Ishikawa (cell line): Measurements from ENCODE around the gene LY9.

Source experiments
- CEBPB ChIP-seq: IDR thresholded peaks from 2 replicates; pipeline ENCODE4 v1.6.1; 2012
- CREB1 ChIP-seq: IDR thresholded peaks from 2 replicates; pipeline ENCODE4 v1.6.1; 2012; ENCODE audit warnings: low read depth
- EGR1 ChIP-seq: IDR thresholded peaks from 2 replicates; pipeline ENCODE4 v1.6.1; 2012
- EP300 ChIP-seq: IDR thresholded peaks from 2 replicates; pipeline ENCODE4 v1.6.1; 2012; ENCODE audit warnings: borderline replicate concordance
- FOXM1 ChIP-seq: IDR thresholded peaks from 2 replicates; pipeline ENCODE4 v1.6.1; 2012; ENCODE audit warnings: low read depth, borderline replicate concordance
- NFIC ChIP-seq: IDR thresholded peaks from 2 replicates; pipeline ENCODE4 v1.6.1; 2012
- RAD21 ChIP-seq: IDR thresholded peaks from 2 replicates; pipeline ENCODE4 v1.6.1; 2012; ENCODE audit warnings: low read depth
- TAF1 ChIP-seq: IDR thresholded peaks from 2 replicates; pipeline ENCODE4 v1.6.1; 2012; ENCODE audit warnings: low read depth, mild to moderate bottlenecking
- TCF12 ChIP-seq: IDR thresholded peaks from 2 replicates; pipeline ENCODE4 v1.6.1; 2012; ENCODE audit warnings: low read depth
- TEAD4 ChIP-seq: IDR thresholded peaks from 2 replicates; pipeline ENCODE4 v1.6.1; 2012
- YY1 ChIP-seq: IDR thresholded peaks from 2 replicates; pipeline ENCODE4 v1.6.1; 2012; ENCODE audit warnings: low read depth
- ZBTB7A ChIP-seq: IDR thresholded peaks from 2 replicates; pipeline ENCODE4 v1.6.1; 2012; ENCODE audit warnings: low read depth
- TF ChIP-seq, protein P1 (sequence below): IDR thresholded peaks from 2 replicates; pipeline ENCODE4 v1.6.1; 2012; ENCODE audit warnings: low read depth, mild to moderate bottlenecking
- TF ChIP-seq, protein P2 (sequence below): IDR thresholded peaks from 2 replicates; pipeline ENCODE4 v1.6.1; 2012
- TF ChIP-seq, protein P3 (sequence below): IDR thresholded peaks from 2 replicates; pipeline ENCODE4 v1.6.1; 2012

LY9 gene

DNA sequence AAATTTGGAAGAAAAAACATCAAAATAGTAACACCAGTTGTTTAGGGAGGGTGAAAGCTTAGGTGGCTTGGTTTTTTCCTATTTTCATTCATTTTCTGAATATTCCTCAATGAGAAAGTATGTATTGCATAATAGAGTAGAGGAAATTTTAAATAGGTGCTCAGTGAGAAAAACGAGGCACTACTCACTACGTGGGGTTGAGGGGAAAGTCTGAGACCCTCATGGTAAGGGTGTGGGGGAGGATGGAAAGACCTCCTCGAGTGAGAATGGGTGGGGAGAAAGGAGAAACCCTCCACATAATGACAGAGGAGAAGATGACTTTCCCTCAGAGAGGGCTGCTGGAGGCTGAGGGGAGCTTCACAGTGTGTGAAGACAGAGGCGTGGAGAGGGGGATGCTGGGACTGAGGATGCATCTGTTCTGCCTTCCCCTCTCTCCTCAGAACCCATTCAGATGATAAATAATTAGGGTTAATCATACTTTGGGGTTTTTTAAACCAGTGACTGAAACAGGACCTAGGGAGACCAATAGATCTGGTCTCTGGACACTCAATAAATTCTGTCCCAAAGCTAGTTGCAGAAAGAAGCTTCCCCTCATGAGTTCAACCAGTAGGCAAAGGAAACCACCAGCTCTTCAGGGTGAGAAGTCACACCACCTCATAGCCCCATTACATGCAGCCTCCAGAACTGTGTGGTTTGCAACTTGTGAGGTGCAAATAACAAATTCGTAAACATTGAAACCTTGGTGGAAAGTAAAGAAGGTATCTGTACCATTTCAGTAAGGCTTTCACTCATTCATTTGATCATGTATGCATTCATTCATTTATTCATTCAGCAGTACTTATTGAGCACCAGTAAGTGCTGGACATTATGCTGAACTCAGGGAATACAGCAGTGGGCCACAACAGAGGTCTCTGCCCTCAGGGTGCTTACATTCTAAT lies 39.8 kb upstream of the LY9 start:
- TF ChIP-seq TEAD4 (no peak), CREB1 (no peak)
- TF ChIP-seq, protein P1, sequence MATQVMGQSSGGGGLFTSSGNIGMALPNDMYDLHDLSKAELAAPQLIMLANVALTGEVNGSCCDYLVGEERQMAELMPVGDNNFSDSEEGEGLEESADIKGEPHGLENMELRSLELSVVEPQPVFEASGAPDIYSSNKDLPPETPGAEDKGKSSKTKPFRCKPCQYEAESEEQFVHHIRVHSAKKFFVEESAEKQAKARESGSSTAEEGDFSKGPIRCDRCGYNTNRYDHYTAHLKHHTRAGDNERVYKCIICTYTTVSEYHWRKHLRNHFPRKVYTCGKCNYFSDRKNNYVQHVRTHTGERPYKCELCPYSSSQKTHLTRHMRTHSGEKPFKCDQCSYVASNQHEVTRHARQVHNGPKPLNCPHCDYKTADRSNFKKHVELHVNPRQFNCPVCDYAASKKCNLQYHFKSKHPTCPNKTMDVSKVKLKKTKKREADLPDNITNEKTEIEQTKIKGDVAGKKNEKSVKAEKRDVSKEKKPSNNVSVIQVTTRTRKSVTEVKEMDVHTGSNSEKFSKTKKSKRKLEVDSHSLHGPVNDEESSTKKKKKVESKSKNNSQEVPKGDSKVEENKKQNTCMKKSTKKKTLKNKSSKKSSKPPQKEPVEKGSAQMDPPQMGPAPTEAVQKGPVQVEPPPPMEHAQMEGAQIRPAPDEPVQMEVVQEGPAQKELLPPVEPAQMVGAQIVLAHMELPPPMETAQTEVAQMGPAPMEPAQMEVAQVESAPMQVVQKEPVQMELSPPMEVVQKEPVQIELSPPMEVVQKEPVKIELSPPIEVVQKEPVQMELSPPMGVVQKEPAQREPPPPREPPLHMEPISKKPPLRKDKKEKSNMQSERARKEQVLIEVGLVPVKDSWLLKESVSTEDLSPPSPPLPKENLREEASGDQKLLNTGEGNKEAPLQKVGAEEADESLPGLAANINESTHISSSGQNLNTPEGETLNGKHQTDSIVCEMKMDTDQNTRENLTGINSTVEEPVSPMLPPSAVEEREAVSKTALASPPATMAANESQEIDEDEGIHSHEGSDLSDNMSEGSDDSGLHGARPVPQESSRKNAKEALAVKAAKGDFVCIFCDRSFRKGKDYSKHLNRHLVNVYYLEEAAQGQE, result no peak

DNA sequence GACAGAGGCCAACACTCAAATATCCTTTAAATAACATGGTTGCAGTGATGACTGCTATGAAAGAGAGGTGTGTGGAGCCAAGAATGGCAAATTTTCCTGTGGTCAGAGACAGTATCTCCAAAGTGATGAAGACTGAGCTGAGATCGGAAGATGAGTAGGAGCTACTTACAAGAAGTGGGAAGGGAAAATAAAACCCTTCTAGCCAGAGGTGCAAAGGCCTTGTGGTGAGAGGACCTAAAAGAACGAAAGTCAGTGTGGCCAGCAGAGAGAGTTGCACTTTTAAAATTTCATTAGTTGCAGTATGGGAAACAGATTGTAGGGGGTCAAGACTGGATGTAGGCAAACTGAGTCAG lies 39.1 kb upstream of the LY9 start:
- TF ChIP-seq, protein P2, sequence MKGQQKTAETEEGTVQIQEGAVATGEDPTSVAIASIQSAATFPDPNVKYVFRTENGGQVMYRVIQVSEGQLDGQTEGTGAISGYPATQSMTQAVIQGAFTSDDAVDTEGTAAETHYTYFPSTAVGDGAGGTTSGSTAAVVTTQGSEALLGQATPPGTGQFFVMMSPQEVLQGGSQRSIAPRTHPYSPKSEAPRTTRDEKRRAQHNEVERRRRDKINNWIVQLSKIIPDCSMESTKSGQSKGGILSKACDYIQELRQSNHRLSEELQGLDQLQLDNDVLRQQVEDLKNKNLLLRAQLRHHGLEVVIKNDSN, result no peak
- TF ChIP-seq FOXM1 (no peak), RAD21 (no peak), CREB1 (no peak), TCF12 (no peak), CEBPB (no peak), TAF1 (no peak), EP300 (no peak), YY1 (no peak), EGR1 (no peak), ZBTB7A (no peak), NFIC (no peak), TEAD4 (no peak)
- TF ChIP-seq, protein P3, sequence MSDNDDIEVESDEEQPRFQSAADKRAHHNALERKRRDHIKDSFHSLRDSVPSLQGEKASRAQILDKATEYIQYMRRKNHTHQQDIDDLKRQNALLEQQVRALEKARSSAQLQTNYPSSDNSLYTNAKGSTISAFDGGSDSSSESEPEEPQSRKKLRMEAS, result no peak
- TF ChIP-seq, protein P1, result no peak

DNA sequence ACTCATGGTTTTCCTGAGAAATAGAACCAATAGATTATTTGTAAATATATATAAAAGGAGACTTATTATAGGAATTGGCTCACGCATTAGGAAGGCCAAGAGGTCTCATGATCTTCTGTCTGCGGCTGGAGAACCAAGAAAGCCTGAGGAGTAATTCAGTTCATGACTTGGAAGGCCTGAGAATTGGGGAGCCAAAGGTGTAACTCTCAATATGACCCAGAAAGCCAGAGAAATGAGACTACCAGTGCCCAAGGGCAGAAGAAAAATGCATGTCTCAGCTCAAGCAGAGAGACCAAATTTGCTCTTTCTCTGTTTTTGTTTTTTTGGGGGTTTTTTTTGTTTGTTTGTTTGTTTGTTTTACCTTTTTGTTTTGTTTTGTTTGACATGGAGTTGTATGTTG lies 37.5 kb upstream of the LY9 start:
- TF ChIP-seq TAF1 (no peak), ZBTB7A (no peak), YY1 (no peak), CREB1 (no peak), EGR1 (no peak), TCF12 (no peak), RAD21 (no peak), TEAD4 (no peak), NFIC (no peak), EP300 (no peak), CEBPB (no peak)
- TF ChIP-seq, protein P2, result no peak
- TF ChIP-seq, protein P3, result no peak
- TF ChIP-seq, protein P1, result no peak

DNA sequence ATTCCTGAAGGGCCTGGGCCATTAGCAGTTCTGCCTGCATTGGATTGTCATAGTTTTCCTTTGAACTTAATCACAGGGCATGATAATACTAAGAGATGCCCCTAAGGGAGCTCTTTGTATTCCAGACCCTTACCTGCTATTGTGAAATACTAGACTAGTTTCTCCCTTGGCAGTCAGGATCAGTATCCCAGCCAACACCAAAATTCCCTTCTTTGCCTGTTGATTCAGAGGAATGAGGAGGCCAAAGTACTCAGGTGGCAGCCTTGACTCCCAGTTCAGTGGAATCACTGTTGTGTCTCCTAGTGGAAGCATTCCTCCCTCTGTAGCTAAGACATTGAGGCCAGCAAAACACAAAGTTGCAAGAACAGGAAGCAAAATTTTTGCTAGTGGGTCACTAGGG lies 36.2 kb upstream of the LY9 start:
- TF ChIP-seq EP300 (no peak), ZBTB7A (no peak), TCF12 (no peak), TEAD4 (no peak), CEBPB (no peak), YY1 (no peak), FOXM1 (no peak), NFIC (no peak), RAD21 (no peak)
- TF ChIP-seq, protein P3, result no peak
- TF ChIP-seq, protein P2, result no peak
- TF ChIP-seq, protein P1, result no peak
